Measurements from ENCODE around the gene SEC14L5.

DNA sequence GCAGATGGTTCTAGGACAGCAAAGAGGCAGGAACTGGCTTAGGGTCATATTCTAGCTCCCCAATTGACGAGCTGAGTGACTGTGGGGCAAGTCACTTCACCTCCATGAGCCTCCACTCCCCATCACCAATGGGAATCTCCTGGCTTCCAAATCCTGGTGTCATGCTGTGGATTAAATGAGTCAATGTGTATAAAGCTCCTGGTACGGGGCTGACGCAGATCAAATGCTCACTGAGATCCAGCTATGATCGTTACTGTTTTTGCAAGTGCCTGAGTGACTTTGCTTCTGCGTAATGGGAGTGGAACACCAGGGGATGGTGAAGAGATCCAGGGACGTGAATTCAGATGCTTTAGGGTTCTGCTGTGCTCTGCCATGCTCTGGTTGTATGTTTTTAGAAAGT is 2.4 kb downstream of the SEC14L5 start:
- no peak for TF ChIP-seq CTCF (IDR thresholded peaks at IDR 0.05)
- no peak for TF ChIP-seq POLR2AphosphoS5 (IDR thresholded peaks at IDR 0.05)

Data from suprapubic skin (tissue), 3 donors.